Stimulated activated CD8-positive, alpha-beta memory T cell treated with anti-CD3 and anti-CD28 coated beads, Interleukin-7, amount 100 ng/mL, for 48 hours (primary cell): ENCODE data around the gene NSG1.
"Not testable (repeated sequence)": the region's sequence is repeated elsewhere in the genome, so short reads cannot be mapped to it uniquely, and the experiment has no call there.

Experiments used
- DNase-seq, 2 donors: peaks; one replicate each; pipeline ENCODE4 v3.0.0-alpha.2; 2020; ENCODE audit warnings: low read depth in 1 of 2; ENCODE audit errors: extremely low read depth in 1 of 2

The NSG1 gene

DNA sequence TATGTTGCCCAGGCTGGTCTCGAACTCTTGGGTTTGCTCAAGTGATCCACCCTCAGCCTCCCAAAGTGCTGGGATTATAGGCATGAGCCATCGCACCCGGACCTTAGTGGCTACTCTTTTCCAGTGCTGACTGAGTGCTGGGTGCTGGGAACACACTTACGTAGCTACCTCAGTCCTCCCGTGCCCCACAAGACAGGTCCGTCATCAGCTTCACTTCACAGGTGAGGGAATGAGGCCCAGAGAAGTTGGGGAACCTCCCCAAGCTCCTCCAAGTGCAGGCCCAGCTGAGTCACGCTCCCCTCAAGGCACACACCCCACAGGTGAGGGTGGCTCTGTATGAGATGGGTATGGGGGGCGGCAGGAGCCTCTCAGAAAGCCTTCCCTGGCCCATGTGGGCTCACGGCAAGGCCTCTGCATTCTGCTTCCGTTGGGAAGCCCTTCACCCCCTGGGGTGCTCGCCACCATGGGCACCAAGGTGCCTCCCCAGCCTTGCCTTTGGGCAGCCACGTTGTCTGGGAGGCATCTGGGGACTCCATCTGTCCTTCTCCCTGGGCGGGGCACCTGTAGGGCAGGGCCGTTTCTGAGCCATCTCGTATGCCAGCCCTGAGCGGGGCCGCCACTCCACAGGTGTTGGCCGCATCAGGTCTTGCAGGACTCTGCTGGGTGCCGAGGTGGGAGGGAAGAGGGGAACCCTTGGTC, 28.4 kb downstream of the NSG1 start:
- no peak for DNase-seq

DNA sequence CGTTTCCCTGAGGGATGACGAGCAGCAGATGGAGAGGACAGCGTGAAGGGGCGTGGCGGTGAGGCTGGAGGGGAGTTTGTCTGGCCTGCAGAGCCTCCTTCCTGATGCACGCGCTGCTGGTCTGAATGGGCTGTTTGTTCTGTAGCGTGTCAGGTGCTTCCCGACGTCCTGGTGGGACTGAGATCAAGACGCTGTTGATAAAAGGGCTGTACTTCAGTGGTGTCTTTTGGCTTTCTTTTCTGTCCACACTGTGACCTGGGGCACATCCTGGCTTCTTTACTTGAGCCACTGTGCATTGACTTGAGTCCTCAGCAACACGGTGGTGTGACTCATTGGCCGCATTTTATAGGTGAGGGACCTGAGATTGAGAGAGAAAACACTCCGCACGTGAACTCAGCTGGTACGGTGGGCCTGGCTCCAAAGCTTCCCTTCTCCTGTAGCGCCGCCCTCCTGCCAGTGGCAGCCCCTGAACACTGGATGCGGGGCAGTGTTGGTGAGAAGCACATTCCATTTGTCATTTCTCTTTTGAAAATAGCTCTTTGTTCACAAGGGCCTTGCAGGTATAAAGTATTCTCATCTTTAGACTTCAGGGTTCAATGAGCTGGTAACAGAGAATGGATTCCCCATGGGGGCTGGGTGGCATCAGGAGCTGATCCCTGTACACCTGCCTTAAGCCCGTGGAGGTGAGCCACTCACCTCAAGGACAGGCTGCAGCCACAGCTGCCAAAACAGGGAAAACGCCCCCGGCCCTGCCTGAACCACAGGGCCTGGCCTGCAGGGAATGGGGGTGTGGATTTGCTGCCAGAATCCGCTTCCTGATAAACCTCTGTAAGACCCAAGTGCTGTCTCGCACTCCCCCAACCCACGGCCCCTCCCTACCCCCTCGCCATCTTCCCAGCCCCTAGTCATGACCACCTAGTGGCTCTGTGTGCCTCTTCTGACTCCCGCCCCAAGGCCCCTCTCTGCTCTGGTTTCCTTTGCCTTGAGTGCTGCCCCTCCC, 29.2 kb downstream of the NSG1 start:
- no peak for DNase-seq

DNA sequence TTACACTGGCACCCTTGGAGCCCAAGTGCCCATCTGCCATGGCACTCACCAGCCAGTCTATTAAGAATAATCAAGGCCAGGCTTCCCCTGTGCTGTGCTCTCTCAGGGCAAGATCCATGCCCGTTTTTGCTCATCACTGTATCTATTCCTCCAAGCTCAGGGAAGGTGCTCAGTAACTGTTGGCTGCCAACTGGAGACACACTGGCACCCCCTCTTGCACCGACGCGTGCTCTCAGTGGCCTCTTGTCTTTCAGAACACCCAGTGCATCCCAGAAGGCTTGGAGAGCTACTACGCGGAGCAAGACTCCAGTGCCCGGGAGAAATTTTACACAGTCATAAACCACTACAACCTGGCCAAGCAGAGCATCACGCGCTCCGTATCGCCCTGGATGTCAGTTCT, 30.1 kb downstream of the NSG1 start:
- no peak for DNase-seq

DNA sequence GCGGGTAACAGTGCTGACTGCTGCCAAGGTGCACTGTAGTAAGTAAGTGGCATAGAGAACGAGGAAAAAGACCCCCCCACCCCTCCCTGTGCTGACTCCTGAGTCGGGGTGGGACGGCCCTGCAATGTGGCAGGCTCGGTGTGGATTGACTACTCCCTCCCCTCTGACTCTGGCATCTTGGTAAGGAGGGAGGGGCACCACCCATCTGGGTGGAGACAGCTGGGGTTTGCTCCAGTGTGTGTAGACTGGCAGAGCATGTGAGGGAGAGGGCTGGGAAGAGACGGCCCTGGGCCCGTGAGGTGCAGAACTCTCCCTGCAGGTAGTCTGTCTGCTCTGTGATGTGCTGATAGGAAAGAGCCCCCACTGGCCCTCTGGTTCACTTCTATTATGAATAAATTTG, 31.0 kb downstream of the NSG1 start:
- DNase-seq = no peak

DNA sequence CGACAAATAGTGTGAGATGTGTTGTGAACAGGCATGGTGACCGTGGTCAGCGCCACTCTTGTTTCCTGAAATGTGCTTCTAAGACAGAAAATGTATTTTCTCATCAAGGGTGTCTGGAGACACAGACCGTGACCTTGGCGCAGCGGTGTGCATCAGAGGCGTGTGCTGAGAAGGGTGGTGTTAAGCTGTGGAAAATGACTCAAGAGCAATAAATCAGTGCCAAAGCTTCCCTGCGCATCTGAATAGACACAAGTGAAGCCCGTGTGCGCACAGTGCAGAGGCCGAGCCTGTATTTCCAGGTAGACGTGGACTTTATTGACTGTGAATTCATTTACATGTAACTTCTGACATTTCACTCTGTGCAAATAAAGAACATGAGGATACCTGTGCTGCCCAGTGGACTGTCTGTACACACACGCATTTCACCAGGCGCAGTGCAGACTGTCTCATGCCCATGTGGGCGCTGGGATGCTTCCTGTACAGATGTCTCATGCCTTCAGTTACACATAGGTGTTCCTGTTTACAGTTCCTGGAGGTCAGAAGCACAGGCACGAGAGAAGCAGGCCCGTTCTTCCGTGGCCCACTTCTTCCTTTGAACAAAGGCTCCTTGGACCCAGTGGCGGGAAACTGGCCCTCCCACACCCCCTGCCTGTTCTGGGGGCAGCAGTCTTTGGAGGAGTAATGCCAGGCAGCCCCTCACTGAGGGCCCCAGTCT, 31.9 kb downstream of the NSG1 start:
- DNase-seq = no peak

DNA sequence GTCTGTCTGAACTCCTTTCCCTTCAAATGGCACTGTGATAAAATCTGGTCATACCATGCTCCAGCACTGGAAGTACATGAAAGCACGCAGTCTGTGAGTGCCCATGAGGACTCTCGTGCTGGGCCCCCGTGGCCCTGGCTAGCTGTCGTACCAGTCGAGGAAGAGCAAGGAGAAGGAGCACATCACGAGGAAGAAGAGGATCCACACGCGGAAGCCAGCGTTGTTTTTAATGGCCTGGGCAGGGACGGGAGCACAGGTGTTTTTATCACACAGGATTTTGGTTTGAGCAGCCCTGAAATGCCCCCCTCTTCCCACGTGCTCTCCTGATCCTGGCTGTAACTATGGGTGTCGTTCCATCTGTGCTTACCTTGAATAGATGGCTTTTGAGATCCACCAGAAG, 33.0 kb downstream of the NSG1 start:
- no peak for DNase-seq

DNA sequence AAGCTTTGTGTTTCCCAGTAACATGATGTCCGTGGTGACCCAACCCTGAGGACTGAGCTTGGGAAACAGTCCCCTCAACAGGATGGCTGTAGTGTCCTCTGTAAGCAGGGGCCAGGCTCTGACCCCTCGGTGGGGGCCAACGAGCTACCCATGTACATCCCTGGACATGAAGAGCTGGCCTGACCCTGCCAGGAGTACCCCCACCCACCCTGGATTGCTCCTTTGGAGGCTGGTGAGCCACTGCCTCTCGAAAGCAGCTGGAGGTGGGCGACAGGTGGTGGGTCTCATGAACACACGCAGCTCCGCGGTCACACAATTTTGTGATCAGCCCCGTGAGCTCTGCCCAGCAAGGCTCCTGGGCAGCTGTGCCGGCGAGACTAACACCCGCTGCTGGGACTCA, 33.5 kb downstream of the NSG1 start:
- DNase-seq = no peak

DNA sequence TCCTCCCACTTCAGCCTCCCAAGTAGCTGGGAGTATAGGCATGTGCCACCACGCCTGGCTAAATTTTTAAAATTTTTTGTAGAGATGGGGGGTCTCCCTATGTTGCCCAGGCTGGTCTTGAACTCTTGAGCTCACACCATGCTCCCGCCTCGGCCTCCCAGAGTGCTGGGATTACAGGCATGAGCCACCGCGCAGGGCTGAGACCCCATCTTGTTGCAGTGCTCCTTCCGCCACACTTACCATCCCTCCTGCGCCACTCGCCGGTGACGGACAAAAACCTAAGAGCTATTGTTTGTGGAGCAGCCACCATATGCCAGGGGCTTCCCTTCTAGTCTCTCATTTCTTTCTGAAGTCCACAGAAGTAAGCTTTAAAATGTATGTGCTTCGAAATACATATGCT, 34.5 kb downstream of the NSG1 start:
- no peak for DNase-seq

DNA sequence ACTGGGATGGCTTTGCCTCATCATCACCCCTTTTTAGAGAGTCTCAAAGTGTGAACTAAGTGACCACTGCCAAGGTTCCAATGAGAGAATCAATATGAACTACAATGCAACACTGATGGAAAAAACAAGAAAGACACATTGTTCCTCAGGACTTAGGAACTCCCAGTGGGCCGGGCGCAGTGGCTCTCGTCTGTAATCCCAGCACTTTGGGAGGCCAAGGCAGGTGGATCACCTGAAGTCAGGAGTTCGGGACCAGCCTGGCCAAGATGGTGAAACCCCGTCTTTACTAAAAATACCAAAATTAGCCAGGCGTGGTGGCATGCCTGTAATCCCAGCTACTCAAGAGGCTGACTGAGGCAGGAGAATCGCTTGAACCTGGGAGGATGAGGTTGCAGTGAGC, 35.2 kb downstream of the NSG1 start:
- DNase-seq = not testable (repeated sequence)

DNA sequence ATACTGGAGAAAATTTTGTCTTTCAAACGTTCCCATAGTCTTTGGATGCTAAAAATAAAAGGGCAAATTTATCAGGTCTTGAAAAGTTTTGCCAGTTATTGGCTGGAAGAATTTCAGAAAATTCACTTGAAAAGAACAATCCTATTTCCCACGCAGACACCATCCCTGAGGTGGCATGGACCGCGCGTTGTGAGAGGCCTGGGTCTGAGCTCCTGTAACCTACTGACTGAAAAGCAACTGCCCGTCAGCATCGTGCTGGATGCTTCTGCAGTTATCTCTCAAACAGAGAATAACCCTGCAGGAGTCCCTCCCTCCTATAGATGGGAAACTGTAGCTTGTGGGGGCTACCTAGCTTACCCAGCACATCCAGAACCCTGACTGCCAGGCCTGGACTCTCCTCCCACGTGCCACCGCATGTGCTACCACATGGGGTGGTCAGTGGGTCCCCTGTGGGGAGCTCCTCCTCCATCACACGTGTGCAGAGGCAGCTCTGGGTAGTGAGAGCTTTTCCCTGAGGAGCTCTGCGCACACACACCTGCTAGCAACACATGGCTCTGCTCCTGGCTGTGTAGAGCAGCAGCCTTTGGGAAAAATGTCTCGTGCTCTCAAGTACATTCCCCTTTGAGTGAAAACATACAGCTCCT, 36.1 kb downstream of the NSG1 start:
- no peak for DNase-seq

DNA sequence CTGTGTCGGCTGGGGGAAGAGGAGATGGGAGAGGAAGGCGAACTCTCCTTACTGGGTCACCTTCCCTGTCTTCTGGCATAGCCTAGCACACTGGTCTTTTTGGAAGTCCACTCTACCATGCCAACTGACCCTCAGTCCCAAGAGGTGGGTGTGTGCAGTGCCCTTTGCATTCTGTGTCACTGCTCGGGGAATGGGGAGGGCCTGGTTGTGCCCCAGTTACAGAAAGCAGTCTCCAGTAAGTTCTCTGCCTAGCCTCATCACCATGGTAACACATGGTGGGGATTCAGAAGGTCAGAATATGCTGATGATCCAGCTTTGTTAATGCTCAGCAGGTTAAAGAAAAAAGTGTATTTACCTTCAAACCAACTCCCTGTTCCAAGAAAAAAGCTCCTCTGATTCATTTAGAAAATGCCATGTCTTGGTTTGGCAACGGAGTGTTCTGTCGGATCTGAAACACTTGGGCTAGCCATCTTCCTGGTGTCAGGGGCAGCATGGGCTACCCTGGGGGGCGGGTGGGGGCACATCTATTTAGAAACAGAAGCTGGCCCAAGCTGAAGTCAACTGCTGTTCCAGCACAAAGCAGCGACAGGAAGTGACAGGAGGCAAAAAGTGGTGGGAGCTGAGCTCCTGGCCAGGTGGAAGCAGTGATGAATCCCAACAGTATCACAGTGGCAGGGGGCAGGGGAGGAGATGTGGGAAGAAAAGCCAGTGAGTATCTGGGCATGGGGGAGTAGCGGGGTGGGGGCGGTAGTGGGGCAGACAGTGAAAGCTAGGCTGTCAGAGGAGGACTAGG, 37.0 kb downstream of the NSG1 start:
- DNase-seq = no peak

DNA sequence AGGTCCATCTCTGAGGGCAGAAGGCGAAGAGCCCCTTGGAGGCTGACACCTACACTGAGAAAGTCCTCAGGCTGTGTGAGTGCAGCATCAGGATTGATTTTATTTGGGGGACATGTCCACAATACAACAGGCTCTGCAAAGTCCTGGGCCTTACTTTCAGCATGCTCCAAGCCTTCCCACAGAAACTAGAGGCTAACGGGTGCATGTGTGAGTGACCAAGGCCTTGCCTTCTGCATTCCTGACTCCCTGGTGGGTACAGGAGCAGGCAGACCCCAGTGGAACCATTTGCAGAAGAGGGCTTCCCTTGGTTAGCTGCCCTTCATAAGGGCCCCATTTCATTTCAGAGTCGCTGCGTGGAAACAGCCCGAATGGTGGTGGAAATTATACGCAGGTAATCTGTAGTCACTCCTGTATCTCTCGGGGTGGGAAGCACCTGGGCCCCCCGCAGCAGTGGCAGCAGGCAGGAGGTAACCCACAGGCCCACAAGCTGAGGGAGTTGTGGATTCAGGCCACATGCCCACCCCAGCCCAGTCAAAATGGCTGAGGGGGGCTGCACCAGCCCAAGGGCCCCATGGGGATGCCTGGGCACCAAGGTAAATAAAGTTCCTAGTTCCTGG, 37.7 kb downstream of the NSG1 start:
- no peak for DNase-seq

DNA sequence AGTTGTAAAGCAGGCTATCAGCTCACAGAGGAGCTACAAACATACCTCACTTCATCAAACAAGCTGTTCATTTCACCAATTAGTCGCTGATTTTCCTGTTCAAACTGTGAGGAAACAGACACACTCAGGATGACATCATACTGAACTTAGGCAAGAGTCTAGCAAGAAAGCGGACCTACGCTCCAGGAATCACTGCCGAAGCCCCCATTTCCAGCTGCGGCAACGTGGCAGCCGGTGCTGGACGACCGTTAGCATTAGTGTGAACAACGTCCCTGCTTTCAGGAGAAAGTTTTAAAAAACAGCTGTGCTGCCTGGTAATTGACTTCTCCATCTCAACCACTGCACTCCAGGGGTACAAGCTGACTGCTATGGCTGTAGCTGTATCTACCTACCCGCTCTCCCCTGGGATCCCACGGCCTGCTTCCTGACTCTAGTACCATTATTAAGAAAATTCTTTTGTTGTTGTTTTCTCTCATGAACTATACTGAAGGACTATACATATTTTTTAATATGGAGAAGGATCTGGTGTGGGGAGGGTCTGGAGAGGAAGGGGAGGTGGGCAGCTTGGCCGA, 38.3 kb downstream of the NSG1 start:
- no peak for DNase-seq

DNA sequence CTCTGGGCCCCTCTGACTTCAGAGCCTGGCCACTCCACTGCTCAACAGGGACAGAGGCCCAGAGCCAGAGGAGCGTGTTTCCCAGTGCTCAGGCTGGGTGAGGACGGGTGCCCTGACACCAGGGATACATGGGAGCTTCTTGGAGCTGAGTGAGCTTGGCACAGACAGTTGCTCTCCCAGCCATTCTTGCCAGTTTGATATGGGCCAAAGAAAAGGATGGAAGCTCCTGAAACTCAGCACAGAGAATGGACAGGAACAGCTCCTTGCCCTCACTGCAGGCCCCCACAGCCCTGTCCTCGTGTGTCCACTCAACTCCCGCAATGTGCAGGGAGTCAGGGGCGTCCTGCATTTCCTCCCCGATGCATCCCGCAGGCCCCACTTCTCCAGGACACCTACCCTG, 38.8 kb downstream of the NSG1 start:
- DNase-seq = no peak

DNA sequence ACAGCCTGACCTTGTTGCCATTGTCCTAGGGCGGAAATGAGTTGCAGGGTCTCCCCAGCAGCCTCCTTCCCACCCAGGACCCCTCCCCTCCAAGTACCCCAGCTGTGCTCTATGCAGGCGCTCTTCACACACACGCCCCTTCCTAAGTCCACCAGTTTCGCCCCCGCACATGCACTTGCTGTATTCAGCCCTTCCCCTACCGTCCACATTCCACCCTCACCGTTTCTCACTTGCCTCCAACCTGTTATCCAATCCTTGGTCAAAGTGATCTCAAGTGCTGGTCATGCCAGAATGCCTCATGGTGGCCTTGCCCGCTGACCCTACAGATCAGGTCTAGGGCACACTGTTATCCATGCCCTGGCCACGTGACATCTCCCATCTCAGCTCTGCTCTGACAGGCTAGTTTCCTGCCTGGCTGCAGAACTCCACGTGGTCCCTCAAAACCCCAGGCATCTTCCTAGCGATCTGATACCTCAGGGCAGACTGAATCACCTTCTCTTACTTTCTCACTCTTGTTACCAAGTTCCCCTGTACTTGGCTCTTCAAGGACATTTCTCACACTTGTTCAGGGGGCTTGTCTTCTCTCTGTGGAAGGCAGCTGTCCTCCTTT, 39.7 kb downstream of the NSG1 start:
- DNase-seq = no peak

DNA sequence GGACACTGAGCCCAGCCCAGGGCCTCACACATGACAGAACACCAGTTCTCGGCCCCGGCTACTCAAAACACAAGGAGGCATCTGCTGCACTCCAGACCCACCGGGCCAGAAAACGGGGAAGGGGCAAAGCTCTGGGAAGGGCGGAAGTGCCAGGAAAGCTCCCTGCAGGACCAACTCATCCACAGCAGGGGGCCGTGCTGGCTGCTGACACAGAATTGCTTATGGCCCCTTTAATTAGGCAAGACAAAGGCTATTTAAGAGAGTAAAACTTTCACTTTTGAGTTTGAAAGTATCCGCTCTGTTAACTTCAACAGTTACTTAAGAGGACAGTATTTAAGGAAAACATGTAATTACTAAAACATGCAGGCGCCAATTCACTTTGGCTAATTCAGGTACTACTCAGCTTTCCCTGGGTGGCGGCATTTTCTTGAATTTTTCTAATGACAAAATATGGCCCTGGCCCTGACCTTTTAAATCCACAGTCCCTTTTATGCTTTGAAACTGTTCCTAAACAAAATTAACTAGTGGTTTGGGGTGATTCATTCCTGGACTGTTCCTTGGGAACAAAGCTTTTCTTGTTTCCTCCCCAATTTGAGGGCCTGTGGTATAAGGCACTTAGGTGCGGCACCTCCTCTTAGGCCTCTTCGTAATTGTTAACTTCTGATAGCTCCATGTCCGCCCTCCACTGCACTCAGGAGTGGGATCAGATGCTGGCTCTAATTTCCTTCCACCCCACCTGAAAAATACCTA, 40.4 kb downstream of the NSG1 start:
- DNase-seq = no peak

DNA sequence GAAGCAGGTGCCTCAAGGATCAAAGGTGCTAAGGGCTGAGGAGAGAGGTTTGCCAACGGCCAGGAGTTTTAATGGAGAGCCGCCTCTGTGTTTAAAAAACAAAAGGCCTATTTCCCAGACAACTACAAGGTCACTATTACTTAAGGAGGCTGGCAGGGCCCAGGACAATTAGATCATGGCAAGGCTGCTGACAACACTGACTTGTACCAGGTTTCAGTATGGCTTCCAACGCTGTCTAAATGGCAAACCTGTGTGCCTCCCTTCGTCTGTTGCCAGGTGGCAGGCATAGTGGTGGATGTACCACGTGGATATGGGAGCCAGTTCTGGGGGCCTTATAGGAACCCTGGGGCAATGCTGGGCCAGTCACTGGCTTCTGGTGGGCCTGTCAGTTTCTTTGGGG, 41.0 kb downstream of the NSG1 start:
- DNase-seq = no peak
